ENCODE results near the gene MRPS31.

The MRPS31 gene

GRCh38 chr13:40682449-40683240, 88.3 kb downstream of the MRPS31 start:
- Histone ChIP-seq H3K27ac (ENCODE audit: low read length) (no peak overlapping the region), H3K4me3 (ENCODE audit: low read length) (peak overlapping the region; percentile 8), H3K27me3 (ENCODE audit: control insufficient read depth, insufficient read depth, low read length) (no peaks in the 10 kb centered on the region), H3K9me3 (ENCODE audit: control insufficient read depth, low read depth, low read length) (no peaks in the 10 kb centered on the region), H3K36me3 (ENCODE audit: control insufficient read depth, low read depth, low read length) (no peaks in the 10 kb centered on the region), H3K9ac (ENCODE audit: low read length) (no peak overlapping the region), H3K4me1 (ENCODE audit: control insufficient read depth, low read depth, low read length) (peaks cover 35% of the 10 kb centered on the region)

GRCh38 chr13:40681341-40682146, 89.4 kb downstream of the MRPS31 start:
- Histone ChIP-seq H3K4me3 (ENCODE audit: low read length) (peak overlapping the region; percentile 26), H3K4me1 (ENCODE audit: control insufficient read depth, low read depth, low read length) (peaks cover 35% of the 10 kb centered on the region), H3K9ac (ENCODE audit: low read length) (no peak overlapping the region)

GRCh38 chr13:40680659-40681323, 90.2 kb downstream of the MRPS31 start:
- Histone ChIP-seq H3K9ac (ENCODE audit: low read length) (no peak overlapping the region), H3K4me1 (ENCODE audit: control insufficient read depth, low read depth, low read length) (peaks cover 35% of the 10 kb centered on the region), H3K27me3 (ENCODE audit: control insufficient read depth, insufficient read depth, low read length) (no peaks in the 10 kb centered on the region), H3K27ac (ENCODE audit: low read length) (peak overlapping the region; percentile 74), H3K9me3 (ENCODE audit: control insufficient read depth, low read depth, low read length) (no peaks in the 10 kb centered on the region), H3K4me3 (ENCODE audit: low read length) (peak overlapping the region; percentile 26), H3K36me3 (ENCODE audit: control insufficient read depth, low read depth, low read length) (no peaks in the 10 kb centered on the region)

More at GRCh38 chr13:40681341-40682146, 89.4 kb downstream of the MRPS31 start:
- Histone ChIP-seq H3K9me3 (ENCODE audit: control insufficient read depth, low read depth, low read length) (no peaks in the 10 kb centered on the region), H3K27ac (ENCODE audit: low read length) (peak overlapping the region; percentile 74), H3K36me3 (ENCODE audit: control insufficient read depth, low read depth, low read length) (no peaks in the 10 kb centered on the region), H3K27me3 (ENCODE audit: control insufficient read depth, insufficient read depth, low read length) (no peaks in the 10 kb centered on the region)

GRCh38 chr13:40679480-40679985, 91.5 kb downstream of the MRPS31 start:
- Histone ChIP-seq H3K4me1 (ENCODE audit: control insufficient read depth, low read depth, low read length) (peaks cover 39% of the 10 kb centered on the region), H3K9ac (ENCODE audit: low read length) (no peak overlapping the region), H3K4me3 (ENCODE audit: low read length) (no peak overlapping the region), H3K27me3 (ENCODE audit: control insufficient read depth, insufficient read depth, low read length) (no peaks in the 10 kb centered on the region), H3K9me3 (ENCODE audit: control insufficient read depth, low read depth, low read length) (no peaks in the 10 kb centered on the region), H3K27ac (ENCODE audit: low read length) (no peak overlapping the region), H3K36me3 (ENCODE audit: control insufficient read depth, low read depth, low read length) (no peaks in the 10 kb centered on the region)
